Measurements from ENCODE around the gene STK32C. TPM values are rescaled to one million over a fixed set of nuclear protein-coding genes. Genes with fewer than 3 reads are reported as not detected.

Gene STK32C
- polyA plus RNA-seq, 1 donor from 2014 or later, result 23.2 TPM

GRCh38 chr10:132189016-132189415 is 118.7 kb downstream of the STK32C start:
- no peaks in the 10 kb centered on the region for H3K9me2 ChIP-seq (ENCODE audit: insufficient read depth, low read length)
- H3F3A ChIP-seq (ENCODE audit: insufficient read depth, low read length, poor library complexity, severe bottlenecking), result no peaks in the 10 kb centered on the region
- no peak overlapping the region for H2AFZ ChIP-seq (ENCODE audit: low read depth, low read length)
- H3K9me3 ChIP-seq (ENCODE audit: low read length), result no peaks in the 10 kb centered on the region
- H4K20me1 ChIP-seq (ENCODE audit: insufficient read depth), result peaks cover 6% of the 10 kb centered on the region
- H3K36me3 ChIP-seq (ENCODE audit: insufficient read depth, low read length), result no peaks in the 10 kb centered on the region
- no peak overlapping the region for H3K4me2 ChIP-seq (ENCODE audit: low read length)
- TF ChIP-seq MXI1 (conservative IDR thresholded peaks at IDR 0.05; ENCODE audit: poor library complexity, severe bottlenecking), result no peak
- no peak for TF ChIP-seq TAF1 (IDR thresholded peaks at IDR 0.05; ENCODE audit: low read depth)
- no peak for TF ChIP-seq CTCF (IDR thresholded peaks at IDR 0.05; ENCODE audit: poor library complexity, severe bottlenecking)
- TF ChIP-seq REST (IDR thresholded peaks at IDR 0.05; ENCODE audit: borderline replicate concordance), result no peak
- TF ChIP-seq SMC3 (conservative IDR thresholded peaks at IDR 0.05; ENCODE audit: poor library complexity), result no peak
- no peak for TF ChIP-seq RAD21 (conservative IDR thresholded peaks at IDR 0.05)
- TF ChIP-seq EZH2 (IDR thresholded peaks at IDR 0.05; ENCODE audit: borderline replicate concordance, insufficient read depth, low read length, poor library complexity, severe bottlenecking), result no peak
- TF ChIP-seq POLR2AphosphoS5 (IDR thresholded peaks at IDR 0.05), result no peak
- no peak for TF ChIP-seq EP300 (conservative IDR thresholded peaks at IDR 0.05; ENCODE audit: poor library complexity, severe bottlenecking)
- H3K27ac ChIP-seq (ENCODE audit: low read length), result no peak overlapping the region
- peaks cover 25% of the 10 kb centered on the region for H3K27me3 ChIP-seq (ENCODE audit: insufficient read depth, low read depth, low read length)
- H3K4me3 ChIP-seq (ENCODE audit: low read length), result peak overlapping the region; percentile 98
- no peak overlapping the region for H3K9ac ChIP-seq (ENCODE audit: low read length)
- peaks cover 23% of the 10 kb centered on the region for H3K79me2 ChIP-seq (replicated peaks; ENCODE audit: insufficient read depth, low read length)

GRCh38 chr10:132188331-132188730 is 119.4 kb downstream of the STK32C start:
- no peaks in the 10 kb centered on the region for H3K36me3 ChIP-seq (ENCODE audit: insufficient read depth, low read length)
- peak overlapping the region; percentile 93 for H3K9ac ChIP-seq (ENCODE audit: low read length)
- peaks cover 23% of the 10 kb centered on the region for H3K79me2 ChIP-seq (replicated peaks; ENCODE audit: insufficient read depth, low read length)
- H3F3A ChIP-seq (ENCODE audit: insufficient read depth, low read length, poor library complexity, severe bottlenecking), result no peaks in the 10 kb centered on the region
- peaks cover 6% of the 10 kb centered on the region for H4K20me1 ChIP-seq (ENCODE audit: insufficient read depth)
- no peak overlapping the region for H2AFZ ChIP-seq (ENCODE audit: low read depth, low read length)
- no peaks in the 10 kb centered on the region for H3K9me3 ChIP-seq (ENCODE audit: low read length)
- no peaks in the 10 kb centered on the region for H3K9me2 ChIP-seq (ENCODE audit: insufficient read depth, low read length)
- no peak overlapping the region for H3K27ac ChIP-seq (ENCODE audit: low read length)
- peak overlapping the region; percentile 94 for H3K4me2 ChIP-seq (ENCODE audit: low read length)
- H3K4me3 ChIP-seq (ENCODE audit: low read length), result peak overlapping the region; percentile 98
- no peak for TF ChIP-seq EZH2 (IDR thresholded peaks at IDR 0.05; ENCODE audit: borderline replicate concordance, insufficient read depth, low read length, poor library complexity, severe bottlenecking)
- no peak for TF ChIP-seq SMC3 (conservative IDR thresholded peaks at IDR 0.05; ENCODE audit: poor library complexity)
- no peak for TF ChIP-seq RAD21 (conservative IDR thresholded peaks at IDR 0.05)
- TF ChIP-seq TAF1 (IDR thresholded peaks at IDR 0.05; ENCODE audit: low read depth), result no peak
- TF ChIP-seq EP300 (conservative IDR thresholded peaks at IDR 0.05; ENCODE audit: poor library complexity, severe bottlenecking), result no peak
- no peak for TF ChIP-seq POLR2AphosphoS5 (IDR thresholded peaks at IDR 0.05)
- H3K27me3 ChIP-seq (ENCODE audit: insufficient read depth, low read depth, low read length), result peaks cover 30% of the 10 kb centered on the region

Measured in neural cell (in vitro differentiated cells).